T-helper 1 cell treated with Interleukin-12 subunit alpha and Interleukin-12 subunit beta and Interleukin-4 antibody, amounts not matched to agents 30 ng/mL and 1 ng/mL, for 36 hours (primary cell): ENCODE results near the gene ZFYVE9. TPM values are rescaled to one million over a fixed set of nuclear protein-coding genes. Genes with fewer than 3 reads are reported as not detected.

ENCODE experiments used
- intact Hi-C: fragments of 100-400 bp; cut with micrococcal nuclease; formaldehyde crosslinking; loops from one replicate; pipeline ENCODE4 v1.15.1; 2024
- total RNA-seq: library from RNA; stranded (reverse); gene quantifications from 2 replicates; pipeline ENCODE4 v1.2.3, GENCODE V29; 2022

ZFYVE9 gene
- total RNA-seq, 1 donor from 2014 or later: 1.4 TPM

DNA sequence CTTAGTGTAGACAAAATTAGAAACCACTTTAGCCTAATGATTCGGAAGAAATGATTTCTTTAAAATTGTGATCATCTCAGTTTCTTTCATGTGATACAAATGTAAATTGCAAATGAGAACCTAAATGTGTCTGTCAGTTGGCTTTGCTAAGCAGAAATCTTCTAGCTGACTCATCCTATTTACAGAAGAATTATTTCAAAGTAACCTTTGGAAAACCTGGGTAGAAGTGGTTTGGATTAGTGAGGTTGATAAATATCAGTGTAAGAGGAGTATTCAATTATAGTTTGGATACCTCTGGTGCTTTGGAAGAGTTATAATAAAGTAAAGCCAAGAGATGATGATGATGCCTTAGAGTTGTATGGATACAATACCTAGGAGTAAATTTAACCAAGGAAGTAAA lies 186.7 kb downstream of the ZFYVE9 start:
- intact Hi-C loops: no loop called here

DNA sequence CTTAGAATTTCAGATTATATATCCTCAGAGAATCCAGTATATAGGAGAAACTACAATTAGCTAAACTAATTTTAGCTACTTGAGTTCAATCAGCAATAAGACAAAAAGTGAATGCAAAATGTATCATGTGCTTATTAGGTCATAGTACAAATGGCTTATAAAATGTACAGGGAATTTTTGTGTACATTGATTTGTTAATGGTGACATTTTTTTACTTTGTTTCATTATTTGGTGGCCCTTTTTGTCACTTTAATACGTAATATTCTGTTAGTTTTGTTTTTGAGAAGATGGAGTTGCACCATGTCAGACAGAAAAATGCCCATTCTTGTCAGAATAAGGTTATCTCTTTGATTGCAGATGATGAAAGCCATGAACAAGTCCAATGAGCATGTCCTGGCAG lies 190.5 kb downstream of the ZFYVE9 start:
- intact Hi-C loops: no loop called here

DNA sequence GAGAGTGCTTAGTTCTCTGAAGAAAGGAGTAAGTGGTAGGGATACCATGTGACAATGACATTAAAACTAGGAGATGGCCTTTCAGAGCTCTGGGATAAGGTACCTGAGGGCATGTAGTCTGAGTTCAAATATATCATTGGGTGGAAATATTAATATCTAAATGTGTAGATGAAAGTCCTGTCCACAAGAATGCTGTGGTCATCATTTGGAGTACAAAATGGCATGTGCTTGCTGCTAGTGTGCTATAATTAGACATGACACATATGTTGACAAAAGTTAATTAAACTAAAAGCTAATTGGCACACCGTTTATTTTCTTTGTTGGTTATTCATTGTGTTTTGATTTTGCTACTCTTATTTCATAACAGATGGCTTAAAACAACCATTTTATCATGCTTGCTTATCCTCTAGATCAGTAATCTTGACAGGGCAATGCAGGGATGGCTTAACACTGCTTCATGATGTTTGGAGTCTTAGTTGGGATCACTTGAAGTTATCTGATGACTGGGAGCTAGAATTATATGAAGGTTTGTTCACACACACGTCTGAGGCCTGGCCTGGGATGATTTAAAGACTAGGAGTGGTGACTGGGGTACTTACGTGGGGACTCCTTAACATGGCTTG lies 193.1 kb downstream of the ZFYVE9 start:
- intact Hi-C loops: no loop called here

DNA sequence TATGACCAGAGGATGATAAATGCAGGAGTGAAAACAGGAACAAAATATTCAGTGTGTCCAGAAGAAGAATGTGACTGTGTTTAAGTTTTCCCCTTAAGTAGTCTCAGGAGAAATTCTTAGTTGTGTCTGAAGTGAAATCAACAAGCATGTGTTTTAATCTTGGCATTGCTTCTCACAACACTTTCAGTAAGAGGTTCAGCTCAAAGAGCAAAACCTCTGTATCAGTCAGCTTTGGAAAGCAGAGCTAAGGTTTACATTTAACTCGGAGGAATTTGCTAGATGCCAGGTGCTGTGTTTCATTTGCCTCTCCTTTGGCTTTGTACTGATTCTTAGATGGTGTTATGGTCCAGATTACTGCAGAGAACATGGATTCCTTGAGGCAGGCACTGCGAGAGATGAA lies 195.6 kb downstream of the ZFYVE9 start:
- intact Hi-C loops: no loop called here

DNA sequence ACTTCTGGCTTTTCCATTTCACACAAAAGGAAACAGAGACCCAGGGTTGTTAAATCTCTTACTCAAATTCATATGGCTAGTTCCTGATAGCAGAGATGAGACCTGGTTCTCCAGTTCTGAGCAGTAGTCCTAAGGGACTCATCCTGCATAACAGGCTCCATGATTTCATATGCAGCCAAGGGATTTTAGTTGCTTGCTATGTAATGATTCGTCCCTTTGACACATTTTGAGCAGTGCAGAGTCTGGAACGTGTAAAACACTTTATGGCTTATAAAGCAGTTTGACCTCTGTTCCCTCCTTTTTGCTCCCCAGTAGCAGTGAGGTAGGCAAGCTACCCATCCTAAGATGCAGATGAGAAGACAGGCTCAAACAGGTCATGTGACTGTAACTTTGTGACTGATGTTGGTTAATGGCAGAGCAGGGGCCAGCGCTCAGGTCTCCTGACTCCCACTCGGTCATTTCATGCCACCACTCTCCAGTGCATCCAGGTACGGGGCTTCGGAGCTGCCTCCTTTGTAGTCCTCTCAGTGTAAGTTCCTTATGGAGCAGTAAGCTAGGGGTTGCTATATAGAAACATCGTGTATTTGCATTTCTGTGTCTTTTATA lies 199.9 kb downstream of the ZFYVE9 start:
- intact Hi-C loops: no loop called here

DNA sequence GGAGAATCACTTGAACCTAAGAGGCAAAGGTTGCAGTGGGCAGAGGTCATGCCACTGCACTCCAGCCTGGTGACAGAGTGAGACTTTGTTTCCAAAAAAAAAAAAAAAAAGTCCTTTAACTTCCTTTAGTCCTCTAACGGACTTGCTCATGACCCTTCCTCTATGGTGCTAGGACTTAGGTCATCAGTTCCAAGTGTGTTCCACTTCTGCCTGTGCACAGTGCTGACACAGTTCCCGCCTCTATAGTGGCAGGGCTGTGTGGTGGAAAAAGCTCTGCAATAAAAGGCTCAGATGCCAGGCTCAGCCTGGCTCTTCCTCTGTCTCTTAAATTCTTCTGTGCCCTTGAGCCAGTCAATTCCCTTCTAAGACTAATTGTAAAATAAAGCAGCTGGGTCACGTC lies 202.1 kb downstream of the ZFYVE9 start:
- intact Hi-C loops: no loop called here

DNA sequence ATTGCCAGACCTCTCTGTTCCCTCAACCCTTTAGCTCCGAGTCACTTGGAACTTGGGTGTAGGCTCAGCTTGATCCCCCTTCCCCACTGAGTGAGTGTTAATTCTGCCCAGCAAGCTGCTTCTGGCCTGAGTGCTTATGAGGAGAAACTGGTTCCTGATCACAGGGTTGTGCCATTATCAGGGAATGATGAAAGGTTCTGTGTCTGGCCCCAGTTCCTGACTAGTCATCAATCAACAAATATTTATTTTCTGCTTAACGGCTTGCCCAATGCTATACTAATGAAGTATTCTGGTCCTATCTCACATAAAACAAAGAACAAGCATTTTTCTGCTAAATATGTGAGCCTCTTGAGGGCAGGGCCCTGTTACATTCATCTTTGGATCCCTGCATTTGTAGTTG lies 203.4 kb downstream of the ZFYVE9 start:
- intact Hi-C loops: no loop called here

DNA sequence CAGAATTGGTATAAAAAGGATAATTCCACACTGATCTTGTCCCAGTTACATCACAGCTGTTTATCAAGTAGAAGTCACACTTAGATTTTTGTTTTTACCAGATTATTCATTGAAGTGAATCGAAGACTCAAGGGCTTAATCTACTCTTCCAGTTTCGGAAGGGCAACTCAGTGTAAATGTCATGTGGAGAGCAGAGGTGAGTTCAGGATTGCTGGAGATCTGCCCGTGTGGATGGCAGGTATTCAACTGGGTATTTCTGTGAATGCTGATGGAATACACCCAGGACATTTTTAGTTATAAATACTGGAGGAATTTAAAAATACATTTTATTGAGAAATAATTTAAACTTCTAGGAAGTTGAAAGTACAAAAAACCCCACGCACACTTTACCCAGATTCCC lies 204.8 kb downstream of the ZFYVE9 start:
- intact Hi-C loops: no loop called here

DNA sequence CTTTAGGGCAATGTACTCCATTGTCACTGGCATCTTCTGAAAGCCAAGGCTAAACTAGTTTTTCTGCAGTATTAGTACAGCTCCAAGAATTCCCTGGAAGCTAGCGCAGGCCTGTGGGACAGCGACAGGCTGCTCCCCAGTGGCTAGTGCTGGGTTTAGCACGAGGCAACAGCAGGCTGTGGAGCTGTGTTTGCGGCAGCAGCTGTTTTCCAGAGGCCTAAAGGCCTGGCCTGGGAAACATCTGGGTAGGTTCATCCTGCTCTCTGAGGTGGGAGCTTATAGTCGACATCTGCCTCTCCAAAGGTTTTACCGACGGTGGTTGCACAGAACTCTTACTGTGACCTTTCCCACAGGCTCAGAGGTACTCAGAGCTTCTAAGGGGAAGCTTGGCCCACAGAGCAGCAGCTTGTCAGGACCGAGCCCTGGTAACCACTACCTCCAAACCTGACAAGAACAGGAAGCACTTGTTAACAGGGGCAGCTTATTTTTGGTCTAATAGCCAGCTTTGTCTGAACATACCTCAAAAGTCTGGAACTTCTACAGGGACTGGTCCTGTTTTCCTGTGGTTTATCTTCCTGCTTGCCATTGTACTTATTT lies 206.9 kb downstream of the ZFYVE9 start:
- intact Hi-C loops: no loop called here

DNA sequence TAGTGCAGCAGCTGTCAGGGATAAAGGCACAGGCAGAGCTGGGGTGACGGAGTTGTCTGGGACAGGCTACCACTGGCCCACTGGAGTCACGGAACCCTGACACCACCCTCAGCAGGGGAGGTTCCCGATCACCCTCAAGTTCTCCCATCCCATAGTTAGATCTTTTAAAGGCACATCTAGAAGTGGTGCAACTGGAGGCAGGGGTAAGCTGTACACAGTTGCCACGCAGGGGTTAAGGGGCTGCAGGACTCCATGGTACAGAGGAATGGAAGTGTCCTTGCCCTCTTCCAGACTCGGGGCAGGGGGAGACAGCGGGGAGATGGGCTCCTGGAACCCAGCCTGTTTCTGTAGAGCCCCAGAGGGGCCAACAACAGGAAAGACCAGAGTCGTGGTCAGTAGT lies 210.8 kb downstream of the ZFYVE9 start:
- intact Hi-C loops: no loop called here

DNA sequence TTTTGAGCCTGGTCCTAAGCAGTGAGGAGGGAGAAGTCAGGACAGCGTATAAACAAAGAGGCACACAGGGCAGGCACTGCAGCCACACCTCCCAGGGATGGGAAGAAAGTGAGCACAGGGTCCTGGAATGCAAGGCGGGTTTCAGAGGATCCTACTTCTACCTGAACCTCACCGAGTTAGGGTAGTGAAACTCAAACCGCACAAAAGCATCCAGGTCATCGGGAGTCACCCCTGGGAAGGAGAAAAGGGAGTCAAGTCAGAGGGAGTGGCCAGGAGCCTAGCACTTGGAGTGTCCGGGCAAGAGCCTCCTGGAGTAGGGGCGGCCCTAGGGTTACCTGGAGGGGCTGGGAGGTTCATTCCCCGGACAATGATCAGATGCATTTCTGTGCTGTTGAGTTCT lies 213.5 kb downstream of the ZFYVE9 start:
- intact Hi-C loops: no loop called here

DNA sequence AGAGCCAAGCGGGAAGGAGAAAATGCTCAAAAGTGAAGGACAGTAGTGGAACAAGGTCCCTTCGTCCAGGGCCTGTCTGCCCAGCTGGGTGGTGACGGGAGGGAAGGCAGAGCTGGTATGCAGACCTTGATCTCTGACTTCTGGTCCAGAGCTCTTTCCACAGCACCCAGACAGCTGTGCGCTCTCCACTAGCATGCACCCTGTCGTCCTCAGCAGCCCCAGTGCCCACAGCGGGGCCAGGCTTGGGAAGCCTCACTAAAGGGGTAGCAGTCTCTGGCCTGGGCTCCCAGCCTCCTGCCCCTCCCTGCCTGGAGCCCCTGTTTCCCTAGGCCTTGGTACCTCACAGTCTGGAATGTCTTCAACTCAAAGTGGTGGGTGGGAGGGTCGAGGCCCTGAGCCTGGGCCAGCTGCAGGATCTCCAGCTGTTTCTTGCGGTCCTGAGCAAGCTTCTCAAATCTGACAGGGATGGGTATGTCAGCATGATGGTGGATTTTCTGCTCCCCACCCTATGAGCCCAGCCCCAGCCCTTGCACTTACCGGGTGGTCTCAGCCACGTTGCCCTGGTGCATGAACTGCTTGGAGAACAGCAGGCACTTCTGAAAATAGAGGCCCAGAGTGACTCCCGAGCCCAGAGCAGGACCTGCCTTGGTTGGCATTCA lies 214.1 kb downstream of the ZFYVE9 start:
- intact Hi-C loops: no loop called here

DNA sequence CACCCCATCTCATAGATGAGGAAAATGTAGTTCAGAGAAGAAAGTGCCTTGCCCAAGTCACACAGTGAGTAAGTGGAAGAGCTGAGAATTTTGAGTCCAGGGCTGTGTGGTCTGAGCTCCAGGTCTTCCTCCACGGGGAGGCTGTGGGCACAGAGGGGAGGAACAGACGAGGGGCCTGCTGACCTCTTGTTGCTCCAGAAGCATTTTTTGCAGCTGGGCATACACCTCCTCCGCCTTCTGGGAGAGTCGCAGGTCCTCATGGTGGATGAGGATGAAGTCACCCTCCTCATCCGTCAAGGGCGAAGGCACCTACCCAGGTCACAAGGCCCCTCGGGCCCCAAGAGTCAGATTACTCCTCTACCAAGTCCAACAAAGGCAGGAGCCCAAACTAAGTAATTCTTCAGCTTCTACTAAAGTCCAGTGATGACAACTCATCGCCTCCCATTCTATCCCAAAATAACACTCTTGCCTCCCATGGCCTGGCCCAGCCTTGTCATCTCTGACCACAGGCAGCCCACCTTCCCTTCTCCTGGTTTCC lies 215.0 kb downstream of the ZFYVE9 start:
- intact Hi-C loops: no loop called here

DNA sequence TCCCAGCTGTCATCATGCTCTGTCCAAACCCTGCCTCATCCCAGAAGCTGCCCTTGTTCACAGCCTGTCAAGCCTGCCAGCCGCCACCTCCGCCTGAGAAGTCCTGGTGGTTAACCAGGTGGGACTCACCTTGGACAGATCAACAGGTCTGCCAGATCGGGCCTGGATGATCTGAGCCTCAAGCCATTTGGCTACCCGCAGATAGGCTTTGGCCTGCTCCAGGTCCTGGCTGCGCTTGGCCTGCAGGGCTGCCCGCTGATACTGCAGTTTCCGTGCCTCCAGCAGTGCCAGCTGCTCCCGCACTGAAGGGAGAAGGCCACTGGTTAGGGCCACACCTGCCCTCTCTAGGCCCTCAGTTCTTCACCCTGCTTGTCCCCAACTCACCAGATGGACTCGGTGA lies 215.5 kb downstream of the ZFYVE9 start:
- intact Hi-C loops: no loop called here

DNA sequence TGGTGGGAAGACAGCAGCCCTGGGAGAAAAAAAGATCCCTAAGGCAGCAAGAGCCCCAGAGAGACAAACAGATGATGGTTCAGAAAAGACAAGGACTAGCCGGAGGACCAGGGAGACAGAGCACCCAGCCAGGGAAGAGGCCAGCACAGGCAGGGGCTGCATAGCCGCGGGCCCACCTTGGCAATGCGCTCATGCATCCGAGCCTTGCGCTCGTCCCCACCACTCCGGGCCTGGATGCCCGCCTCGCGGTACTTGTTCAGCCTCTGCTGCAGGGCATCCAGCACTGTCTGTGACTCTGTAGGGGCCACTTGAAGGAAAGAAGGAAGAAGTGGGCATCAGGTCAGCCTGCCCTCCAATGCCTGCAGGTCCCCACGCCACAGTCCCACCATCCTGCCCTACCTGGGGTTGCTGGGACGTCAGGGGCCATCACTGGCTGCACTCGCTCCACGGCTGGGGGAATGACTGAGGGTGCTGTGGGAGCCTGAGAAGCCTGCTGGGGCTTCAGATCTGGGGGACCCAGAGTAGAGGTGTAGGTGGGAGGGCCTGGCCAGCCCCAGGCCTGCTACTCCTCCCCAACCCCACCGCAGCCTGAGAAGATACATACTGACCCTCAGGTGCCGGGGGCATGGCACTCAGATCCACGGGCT lies 217.1 kb downstream of the ZFYVE9 start:
- intact Hi-C loops: no loop called here

DNA sequence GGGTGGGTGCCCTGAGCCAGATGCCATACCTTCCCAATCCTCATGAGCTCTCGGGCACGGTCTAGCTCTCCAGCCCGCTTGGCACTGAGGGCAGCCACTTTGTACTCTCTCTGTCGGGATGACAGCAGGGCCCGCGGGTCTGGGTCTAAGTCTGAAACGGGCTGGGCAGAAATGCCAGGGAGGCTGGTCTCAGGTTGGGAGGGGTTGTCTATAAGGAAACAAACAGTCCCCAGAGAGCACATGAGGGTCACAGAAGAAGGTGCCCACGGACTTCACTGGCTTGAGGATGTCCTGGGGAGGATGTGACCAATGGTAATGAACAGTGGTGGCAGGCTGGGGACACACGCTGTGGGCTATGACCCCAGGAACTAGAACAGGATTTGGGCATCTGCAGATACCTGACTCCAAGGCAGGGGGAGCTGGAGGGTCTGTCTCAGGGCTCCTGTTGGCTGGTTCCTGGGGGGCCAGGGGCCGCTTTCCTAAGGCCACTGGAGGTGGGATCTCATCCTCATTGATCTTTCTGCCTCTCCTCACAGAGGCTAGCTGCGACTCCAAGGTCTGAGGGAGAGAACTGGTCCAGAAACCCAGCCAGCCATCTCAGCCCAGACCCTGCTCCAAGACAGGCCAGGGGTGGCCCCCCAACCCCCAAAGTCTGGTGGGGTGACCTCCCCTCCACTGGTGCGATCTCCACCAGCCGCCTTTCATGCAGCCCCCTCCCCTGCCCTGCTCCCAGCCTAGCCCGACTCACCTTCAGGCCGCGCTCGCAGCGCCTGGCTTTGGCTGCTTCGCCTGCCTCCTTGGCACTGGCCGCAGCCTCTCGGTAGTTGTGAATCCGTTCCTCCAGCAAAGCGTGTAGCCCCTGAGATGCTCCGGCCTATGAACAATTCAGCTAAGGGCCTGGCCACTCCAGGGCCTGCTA lies 218.0 kb downstream of the ZFYVE9 start:
- intact Hi-C loops: no loop called here

DNA sequence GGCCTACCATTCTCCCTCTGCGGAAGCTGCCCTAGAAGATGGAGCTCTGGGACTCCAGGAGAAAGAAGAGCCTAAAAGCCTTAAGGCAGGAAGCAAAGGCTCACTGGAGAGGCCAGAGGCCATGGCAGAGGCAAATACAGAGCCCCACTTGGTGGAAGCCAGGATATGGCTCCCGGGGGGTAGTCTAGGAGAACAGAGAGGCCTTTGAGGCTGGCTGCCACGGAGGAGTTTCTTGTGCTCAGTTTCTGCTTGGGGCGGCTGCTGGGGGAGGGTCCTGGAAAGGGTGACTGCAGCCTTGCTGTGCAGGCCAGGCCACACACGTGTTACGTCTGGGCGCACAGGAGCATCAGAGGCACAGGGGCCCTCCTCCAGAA lies 218.7 kb downstream of the ZFYVE9 start:
- intact Hi-C loops: no loop called here

DNA sequence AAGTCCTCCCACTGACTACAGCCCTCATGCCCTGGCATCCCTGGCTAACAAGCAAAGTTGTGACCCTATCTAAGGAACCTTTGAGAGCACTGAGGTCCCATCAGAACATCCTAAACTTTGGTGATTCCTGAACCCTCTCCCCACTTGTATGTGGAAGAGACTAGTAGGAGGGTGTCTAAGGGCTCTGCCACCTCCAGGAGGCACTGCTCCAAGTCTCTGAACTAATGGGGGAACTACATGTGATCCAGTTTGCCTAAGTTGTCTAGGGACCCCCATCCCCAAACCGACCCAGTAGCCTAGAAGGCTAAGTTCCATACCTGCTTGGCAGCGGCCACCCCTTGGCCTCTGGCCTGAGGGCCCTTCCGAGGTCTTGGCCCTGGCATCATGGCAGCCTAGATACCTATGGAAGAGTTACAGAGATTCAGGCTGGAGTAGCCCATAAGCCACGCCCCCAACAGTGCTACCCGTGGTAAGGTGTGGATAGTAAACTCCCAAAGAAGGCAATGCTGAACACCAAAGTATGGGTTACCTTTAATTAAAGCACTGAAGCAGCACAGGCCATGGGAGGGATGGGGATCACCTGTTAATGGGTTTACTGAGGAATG lies 222.4 kb downstream of the ZFYVE9 start:
- intact Hi-C loops: no loop called here

DNA sequence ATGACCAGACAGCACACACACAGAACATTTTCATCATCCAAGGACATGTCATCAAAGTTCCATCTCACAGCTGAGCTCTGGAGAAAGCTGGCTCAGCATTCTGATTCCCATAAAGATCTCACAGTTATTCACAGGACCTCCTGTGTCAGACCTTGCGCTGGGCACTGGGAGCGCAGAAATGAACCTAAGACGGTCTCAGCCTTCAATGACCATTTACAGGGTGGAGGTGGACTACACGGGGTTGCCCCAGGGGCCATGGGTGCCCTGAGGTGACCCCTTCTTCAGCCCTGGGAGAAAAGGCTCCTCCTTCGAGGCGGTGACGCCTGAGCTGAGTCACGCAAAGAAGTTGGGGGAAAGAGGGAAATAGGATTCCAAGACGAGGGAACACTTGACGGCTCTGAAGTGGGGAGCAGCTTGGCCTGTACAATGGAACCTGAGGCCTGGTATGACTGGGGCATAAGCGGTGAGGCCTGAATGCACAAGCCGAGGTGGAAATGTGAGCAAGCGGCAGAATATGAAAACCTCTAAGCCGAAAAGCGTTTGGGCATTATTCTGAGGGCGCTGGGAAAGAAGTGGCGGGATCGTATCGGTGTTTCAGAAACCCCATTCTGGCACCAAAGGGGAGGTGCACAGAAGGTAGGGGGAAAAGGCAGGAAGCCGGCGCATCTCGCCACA lies 223.3 kb downstream of the ZFYVE9 start:
- intact Hi-C loops: loop anchor here (5.0 kb wide), 4 partner anchors 562 to 1128 kb away; partner anchors contain the start of genes CPT2, EPS15, RNF11 and SCP2
